GM21390 (cell line): ENCODE data around the gene SMARCD1.

ENCODE experiments used
- ATAC-seq: cut with Tn5 transposase; IDR thresholded peaks from one replicate; pipeline ENCODE4 v1.9.1; 2021; ENCODE audit not compliant: unreplicated experiment

The SMARCD1 gene

GRCh38 chr12:50057000-50057841, 27.9 kb upstream of the SMARCD1 start, which contains the start of gene ASIC1:
TSS of gene ASIC1 (plus strand) at chr12:50057596. CDS start at chr12:50058767, 1,171 bp downstream.
- ATAC-seq, result no peak

GRCh38 chr12:50057896-50058670, 27.1 kb upstream of the SMARCD1 start:
- ATAC-seq, result no peak

GRCh38 chr12:50058743-50059312, 26.3 kb upstream of the SMARCD1 start:
- no peak for ATAC-seq

- ATAC-seq, result no peak
These were observed 25.6 kb upstream of the SMARCD1 start for GRCh38 chr12:50059440-50060119.

- no peak for ATAC-seq
These were observed 25.0 kb upstream of the SMARCD1 start for GRCh38 chr12:50060120-50060468.

GRCh38 chr12:50061171-50061570, 24.0 kb upstream of the SMARCD1 start:
- ATAC-seq, result no peak

- ATAC-seq, result no peak
These were observed 23.0 kb upstream of the SMARCD1 start for GRCh38 chr12:50061946-50062686.

- ATAC-seq, result no peak
These were observed 22.2 kb upstream of the SMARCD1 start for GRCh38 chr12:50062728-50063460.

GRCh38 chr12:50065726-50066310, 19.3 kb upstream of the SMARCD1 start:
- no peak for ATAC-seq

GRCh38 chr12:50066402-50066801, 18.7 kb upstream of the SMARCD1 start:
- ATAC-seq, result no peak

GRCh38 chr12:50069069-50069468, 16.1 kb upstream of the SMARCD1 start:
- no peak for ATAC-seq

GRCh38 chr12:50069539-50069938, 15.6 kb upstream of the SMARCD1 start:
- no peak for ATAC-seq

- no peak for ATAC-seq
These were observed 14.7 kb upstream of the SMARCD1 start for GRCh38 chr12:50070314-50071060.

GRCh38 chr12:50072198-50072907, 12.8 kb upstream of the SMARCD1 start:
- ATAC-seq, result no peak

GRCh38 chr12:50073206-50073605, 11.9 kb upstream of the SMARCD1 start:
- ATAC-seq, result no peak

- no peak for ATAC-seq
These were observed 11.4 kb upstream of the SMARCD1 start for GRCh38 chr12:50073712-50074111.

- peak; percentile 89 for ATAC-seq
These were observed 10.0 kb upstream of the SMARCD1 start for GRCh38 chr12:50074936-50075807.
